AG09309 (cell line): Measurements from ENCODE around the gene CCNC.

ENCODE experiments used
- DNase-seq: peaks from one replicate; pipeline ENCODE4 v3.0.0-alpha.2; 2010; ENCODE audit warnings: low read depth
- H3K4me3 ChIP-seq: 2 replicates; pipeline ENCODE4 v1.5.1; 2011; ENCODE audit warnings: mild to moderate bottlenecking, low read depth, low read length, moderate library complexity; ENCODE audit not compliant: control insufficient read depth
- TF ChIP-seq, protein P1 (sequence below): IDR thresholded peaks from 2 replicates; pipeline ENCODE4 v1.5.1; 2011; ENCODE audit warnings: mild to moderate bottlenecking, low read depth, low read length, inconsistent platforms; ENCODE audit not compliant: insufficient read depth, control insufficient read depth; ENCODE audit errors: missing control alignments

The CCNC gene, protein sequence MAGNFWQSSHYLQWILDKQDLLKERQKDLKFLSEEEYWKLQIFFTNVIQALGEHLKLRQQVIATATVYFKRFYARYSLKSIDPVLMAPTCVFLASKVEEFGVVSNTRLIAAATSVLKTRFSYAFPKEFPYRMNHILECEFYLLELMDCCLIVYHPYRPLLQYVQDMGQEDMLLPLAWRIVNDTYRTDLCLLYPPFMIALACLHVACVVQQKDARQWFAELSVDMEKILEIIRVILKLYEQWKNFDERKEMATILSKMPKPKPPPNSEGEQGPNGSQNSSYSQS

DNA sequence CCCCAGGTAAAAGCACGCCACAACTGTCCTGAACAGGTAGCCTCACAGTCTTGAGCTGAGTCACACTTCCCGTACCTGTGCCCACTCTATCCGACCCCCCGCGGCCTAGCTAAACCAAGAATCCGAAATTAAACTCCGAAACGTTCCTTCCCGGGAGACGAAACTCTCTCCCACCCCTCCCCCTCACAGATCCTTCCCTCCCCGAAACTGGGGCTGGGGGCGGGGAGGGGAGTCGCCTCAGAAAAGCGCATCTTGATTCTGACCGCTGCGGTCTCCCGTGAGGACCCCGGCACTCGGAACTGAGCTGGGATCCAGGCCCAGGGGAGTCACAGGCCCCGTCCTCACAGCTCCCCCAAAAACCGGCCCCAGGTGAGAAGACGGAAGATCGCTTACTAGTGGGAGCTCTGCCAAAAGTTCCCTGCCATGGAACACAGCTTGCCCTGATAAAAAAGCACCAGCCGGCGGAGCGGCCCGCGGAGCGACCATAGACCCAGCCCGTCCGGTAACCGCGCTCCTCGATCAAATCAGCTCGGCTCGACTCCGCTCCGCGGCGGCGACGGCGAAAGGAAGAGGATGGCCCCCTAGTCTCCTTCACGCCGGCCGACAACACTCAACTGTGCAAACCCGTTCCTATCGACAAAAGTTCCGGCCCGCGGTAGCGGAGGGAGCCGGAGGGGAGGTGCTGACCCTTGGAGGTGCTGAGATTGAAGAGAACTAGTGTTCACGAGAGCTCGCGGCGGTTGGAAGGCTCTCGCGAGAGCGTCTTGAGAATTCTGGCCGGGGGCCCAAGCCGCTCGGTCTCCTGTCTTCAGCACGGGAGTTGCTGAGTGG is at the start of gene CCNC:
TSS of gene CCNC (minus strand) at position 558 of the 831 bp plus-strand sequence. CDS start at position 425, 133 bp downstream.
- peak within 1 kb of the TSS; percentile 93 for H3K4me3 ChIP-seq
- TF ChIP-seq, protein P1, sequence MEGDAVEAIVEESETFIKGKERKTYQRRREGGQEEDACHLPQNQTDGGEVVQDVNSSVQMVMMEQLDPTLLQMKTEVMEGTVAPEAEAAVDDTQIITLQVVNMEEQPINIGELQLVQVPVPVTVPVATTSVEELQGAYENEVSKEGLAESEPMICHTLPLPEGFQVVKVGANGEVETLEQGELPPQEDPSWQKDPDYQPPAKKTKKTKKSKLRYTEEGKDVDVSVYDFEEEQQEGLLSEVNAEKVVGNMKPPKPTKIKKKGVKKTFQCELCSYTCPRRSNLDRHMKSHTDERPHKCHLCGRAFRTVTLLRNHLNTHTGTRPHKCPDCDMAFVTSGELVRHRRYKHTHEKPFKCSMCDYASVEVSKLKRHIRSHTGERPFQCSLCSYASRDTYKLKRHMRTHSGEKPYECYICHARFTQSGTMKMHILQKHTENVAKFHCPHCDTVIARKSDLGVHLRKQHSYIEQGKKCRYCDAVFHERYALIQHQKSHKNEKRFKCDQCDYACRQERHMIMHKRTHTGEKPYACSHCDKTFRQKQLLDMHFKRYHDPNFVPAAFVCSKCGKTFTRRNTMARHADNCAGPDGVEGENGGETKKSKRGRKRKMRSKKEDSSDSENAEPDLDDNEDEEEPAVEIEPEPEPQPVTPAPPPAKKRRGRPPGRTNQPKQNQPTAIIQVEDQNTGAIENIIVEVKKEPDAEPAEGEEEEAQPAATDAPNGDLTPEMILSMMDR = peak; percentile 7
- peak; percentile 83 for DNase-seq

DNA sequence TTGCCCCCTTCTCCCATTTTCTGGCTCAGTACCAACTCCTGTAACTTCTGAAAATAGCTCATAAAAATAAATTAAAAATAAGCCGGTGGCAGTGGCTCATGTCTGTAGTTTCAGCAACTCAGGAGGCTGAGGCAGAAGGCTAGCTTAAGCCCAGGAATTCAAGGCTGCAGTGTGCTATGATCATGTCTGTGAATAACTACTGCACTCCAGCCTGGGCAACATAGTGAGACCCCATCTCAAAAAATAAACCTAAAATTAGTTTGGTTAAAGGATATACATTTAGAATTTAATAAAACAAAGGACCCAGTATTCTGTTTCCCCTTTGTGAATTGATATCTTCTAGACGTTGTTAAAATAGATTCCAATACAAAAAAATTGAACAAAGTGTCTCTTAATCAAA is 48.7 kb upstream of the CCNC start:
- no peak for DNase-seq
- no peak overlapping the region for H3K4me3 ChIP-seq
- TF ChIP-seq, protein P1 = no peak

DNA sequence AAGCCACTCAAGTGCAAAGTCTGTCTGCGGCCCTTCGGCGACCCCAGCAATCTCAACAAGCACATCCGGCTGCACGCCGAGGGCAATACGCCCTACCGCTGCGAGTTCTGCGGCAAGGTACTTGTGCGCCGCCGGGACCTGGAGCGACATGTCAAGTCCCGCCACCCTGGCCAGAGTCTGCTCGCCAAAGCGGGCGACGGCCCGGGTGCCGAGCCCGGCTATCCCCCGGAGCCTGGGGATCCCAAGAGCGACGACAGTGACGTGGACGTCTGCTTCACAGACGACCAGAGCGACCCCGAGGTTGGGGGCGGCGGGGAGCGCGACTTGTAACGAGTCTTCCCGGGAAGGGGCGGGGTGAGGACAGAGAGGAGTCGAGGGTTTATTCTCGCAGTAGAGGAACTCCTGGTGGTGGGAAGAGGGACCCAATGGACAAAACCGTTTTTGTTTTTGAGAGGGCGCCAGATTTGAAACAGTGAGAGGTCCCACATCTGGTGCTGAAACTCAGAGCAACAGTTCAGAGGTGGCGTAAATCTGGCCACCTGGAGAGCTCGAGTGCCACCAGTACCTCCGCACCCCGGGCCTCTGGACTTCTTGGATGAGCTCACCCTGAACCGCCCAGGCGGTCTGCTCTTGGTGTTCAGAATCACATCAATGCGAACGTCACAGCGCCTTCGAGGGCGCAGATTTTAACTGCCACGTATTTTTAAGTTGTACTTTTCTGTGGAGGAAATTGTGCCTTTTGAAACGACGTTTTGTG is 46.1 kb upstream of the CCNC start:
- TF ChIP-seq, protein P1 = no peak
- no peak for DNase-seq
- no peak overlapping the region; the same call in 1 of the 2 replicates for H3K4me3 ChIP-seq

DNA sequence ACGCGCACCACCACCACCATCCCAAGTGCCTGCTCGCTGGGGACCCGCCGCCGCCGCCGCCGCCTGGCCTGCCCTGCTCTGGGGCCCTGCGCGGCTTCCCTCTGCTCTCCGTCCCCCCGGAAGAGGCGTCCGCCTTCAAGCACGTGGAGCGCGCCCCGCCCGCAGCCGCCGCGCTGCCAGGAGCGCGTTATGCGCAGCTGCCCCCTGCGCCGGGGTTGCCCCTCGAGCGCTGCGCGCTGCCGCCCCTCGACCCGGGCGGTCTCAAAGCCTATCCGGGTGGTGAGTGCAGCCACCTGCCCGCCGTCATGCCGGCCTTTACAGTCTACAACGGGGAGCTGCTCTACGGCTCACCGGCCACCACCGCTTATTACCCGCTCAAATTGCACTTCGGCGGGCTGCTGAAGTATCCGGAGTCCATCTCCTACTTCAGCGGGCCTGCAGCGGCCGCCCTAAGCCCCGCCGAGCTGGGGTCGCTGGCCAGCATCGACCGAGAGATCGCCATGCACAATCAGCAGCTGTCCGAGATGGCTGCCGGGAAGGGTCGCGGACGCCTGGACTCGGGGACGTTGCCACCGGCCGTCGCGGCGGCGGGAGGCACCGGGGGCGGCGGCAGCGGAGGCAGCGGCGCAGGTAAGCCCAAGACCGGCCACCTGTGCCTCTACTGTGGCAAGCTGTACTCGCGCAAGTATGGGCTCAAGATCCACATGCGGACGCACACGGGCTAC is 45.4 kb upstream of the CCNC start:
- DNase-seq = no peak
- peak overlapping the region; percentile 16 for H3K4me3 ChIP-seq
- TF ChIP-seq, protein P1 = no peak

DNA sequence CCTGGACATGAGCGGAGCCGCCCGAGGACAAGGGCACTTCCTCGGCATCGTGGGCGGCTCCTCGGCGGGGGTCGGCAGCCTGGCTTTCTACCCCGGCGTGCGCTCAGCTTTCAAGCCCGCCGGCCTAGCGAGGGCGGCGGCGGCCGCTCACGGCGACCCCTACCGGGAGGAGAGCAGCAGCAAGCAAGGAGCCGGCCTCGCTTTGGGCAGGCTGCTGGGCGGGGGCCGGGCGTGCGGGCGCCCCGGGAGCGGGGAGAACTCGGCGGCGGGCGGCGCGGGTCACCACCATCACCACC is 44.9 kb upstream of the CCNC start:
- DNase-seq = no peak
- TF ChIP-seq, protein P1 = peak; percentile 40
- H3K4me3 ChIP-seq = peak overlapping the region; percentile 2; the same call in 1 of the 2 replicates
